GM19193 (cell line): ENCODE data around the gene HNRNPF.
A peak's percentile ranks its signal among the peaks of the same experiment; 100 is the strongest.

Source experiments
- POLR2A ChIP-seq: IDR thresholded peaks from 4 replicates; pipeline ENCODE4 v1.6.1; 2011; ENCODE audit not compliant: insufficient read depth, insufficient read length; ENCODE audit errors: extremely low read depth

The HNRNPF gene

DNA sequence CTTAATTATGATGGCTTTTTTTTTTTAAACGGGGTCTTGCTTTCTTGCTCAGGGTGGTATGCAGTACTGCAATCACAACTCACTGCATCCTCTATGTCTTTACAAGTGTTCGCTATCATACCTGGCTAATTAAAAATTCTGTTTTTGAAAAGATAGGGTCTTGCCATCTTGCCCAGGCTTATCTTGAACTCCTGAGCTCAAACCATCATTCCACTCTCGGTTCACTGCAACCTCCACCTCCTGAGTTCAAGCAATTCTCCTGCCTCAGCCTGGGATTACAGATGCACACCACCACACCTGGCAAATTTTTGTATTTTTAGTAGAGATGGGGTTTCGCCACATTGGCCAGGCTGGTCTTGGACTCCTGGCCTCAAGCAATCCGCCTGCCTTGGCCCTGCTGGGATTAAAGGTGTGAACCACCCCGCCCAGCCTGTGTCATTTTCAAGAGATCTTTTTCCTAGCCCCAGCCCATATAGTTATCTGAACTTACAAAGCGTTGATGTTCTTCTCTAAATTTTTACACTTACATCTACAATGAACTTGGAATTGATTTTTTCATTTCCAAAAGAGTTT lies 6.0 kb downstream of the HNRNPF start:
- no peak for TF ChIP-seq POLR2A

DNA sequence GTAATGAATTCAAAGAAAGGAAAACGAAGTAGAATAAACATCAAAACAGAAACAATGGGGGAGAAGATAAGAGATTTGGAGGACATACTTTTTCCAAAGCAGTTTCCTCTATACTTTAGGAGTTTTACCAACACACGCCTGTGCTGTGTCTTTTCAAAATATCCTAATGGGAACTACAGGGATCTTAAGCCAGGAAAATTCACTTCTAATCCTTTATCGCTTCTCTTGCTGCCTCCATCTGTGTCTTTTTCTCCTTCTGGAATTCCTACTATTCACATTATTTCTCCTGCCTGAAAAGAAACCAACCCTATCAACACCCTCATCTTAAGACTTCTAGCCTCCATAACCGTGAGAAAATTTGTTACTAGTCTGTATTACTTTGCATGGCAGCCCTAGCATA lies 6.8 kb downstream of the HNRNPF start:
- no peak for TF ChIP-seq POLR2A

GRCh38 chr10:43401627-43402026 lies 7.4 kb downstream of the HNRNPF start:
- no peak for TF ChIP-seq POLR2A

DNA sequence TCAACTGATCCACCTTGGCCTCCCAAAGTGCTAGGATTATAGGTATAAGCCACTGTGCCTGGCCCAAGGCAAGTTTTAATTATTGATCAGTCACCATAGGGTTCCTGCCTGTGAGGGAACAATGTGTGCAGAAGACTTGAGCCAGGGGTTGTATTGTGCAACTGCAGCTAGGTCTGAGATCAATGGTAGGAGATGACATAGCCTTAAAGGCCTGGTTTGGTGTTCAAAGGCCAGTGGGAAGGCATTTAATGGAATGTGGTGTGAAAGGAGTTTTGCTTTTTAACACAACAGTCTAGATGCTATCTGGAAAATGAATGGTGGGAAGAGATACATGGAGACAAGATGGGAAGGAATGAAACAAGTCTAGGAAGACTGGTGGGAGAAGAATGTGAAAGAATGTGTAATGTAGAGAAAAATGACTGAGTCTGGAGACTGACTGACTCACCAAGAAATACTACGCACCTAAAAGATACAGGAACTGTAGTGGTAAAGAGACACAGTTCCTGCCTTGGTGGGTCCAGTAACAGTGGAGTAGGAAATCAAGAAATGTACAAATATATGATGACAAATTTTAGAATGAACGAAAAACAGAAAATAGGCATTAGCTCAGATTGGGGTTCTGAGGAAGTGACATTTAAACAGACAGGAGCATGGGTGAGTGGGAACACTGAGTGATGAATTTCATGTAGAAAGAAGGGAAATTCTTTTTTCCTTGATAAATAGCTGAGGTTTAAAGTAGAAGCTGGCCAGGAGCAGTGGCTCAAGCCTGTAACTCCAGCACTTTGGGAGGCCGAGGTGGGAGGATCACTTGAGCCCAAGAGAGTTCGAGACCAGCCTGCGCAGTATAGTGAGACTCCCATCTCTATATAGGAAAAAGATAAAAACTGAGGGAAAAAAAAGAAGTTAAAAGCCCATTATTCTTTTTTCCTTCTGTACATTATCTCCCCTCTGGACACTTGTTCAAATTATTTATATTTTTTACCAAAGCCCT lies 9.4 kb downstream of the HNRNPF start:
- TF ChIP-seq POLR2A: no peak

DNA sequence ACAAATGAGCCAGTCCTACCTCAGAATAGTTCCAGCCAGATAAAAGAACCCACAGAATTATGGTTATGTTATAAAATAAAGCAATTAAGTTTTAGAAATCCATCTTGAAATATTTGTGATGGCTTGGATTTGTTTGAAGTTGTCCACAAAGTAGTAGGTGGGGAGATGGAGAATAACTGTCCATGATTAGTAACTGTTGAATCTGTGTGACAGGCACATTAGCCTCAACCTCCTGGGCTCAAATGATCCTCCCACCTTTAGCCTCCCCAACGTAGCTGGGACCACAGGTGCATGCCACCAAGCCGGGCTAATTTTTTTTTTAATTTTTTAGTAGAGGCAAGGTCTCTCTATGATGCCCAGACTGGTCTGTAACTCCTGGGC lies 10.1 kb downstream of the HNRNPF start:
- no peak for TF ChIP-seq POLR2A

DNA sequence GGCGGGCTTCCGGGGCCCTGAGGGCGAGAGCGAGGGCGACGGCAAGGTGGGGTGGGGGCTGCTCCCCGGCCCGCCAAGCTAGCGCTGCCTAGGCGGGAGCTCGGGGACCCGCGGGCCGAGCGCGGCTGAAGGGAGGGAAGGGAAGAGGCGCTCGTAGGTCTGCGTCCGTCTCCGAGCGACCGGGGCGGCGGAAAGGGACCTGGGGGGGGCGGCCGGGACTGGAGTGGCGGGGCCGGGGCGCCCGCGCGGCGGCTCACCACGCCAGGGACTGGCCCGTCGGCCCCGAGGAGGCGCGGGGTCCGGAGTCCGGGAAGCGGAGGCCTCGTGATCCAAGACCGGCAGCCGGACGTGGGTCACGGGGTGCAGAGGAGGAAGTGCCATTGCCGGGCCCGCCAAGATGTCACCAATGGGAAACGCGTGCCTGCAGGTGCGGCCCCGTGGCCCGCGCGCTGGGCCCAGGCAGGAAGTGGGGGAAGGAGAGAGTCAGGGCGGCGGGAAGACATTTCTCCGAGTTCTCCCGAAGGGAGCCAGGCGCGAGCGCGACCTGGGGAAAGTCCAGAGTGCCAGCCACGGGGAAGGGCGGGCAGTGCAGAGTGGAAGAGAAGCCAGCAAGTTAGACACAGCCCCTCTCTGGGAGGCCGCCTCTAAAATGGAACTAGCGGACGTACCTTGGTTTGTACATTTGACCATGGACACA lies 11.9 kb downstream of the HNRNPF start:
- TF ChIP-seq POLR2A: peak; percentile 66

GRCh38 chr10:43396061-43396927 lies 12.7 kb downstream of the HNRNPF start:
- peak; percentile 42 for TF ChIP-seq POLR2A

- TF ChIP-seq POLR2A: no peak
Measured at GRCh38 chr10:43395571-43396060, 13.4 kb downstream of the HNRNPF start.

DNA sequence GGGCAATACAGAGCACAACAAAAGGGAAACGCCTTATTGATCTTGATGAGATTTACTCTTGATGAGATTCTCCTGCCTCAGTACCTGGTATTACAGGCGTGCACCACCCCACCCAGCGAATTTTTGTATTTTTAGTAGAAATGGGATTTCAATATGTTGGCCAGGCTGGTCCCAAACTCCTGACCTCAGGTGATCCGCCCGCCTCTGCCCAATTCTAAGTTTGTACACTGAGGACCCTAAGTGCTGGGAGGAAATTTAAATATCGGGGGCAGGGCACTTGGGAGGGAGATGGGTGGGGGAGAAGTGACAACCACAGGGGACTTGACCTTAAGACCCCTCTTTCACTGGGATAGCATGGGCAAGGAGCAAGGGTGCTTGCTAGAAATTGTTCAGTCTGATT lies 14.1 kb downstream of the HNRNPF start:
- no peak for TF ChIP-seq POLR2A

DNA sequence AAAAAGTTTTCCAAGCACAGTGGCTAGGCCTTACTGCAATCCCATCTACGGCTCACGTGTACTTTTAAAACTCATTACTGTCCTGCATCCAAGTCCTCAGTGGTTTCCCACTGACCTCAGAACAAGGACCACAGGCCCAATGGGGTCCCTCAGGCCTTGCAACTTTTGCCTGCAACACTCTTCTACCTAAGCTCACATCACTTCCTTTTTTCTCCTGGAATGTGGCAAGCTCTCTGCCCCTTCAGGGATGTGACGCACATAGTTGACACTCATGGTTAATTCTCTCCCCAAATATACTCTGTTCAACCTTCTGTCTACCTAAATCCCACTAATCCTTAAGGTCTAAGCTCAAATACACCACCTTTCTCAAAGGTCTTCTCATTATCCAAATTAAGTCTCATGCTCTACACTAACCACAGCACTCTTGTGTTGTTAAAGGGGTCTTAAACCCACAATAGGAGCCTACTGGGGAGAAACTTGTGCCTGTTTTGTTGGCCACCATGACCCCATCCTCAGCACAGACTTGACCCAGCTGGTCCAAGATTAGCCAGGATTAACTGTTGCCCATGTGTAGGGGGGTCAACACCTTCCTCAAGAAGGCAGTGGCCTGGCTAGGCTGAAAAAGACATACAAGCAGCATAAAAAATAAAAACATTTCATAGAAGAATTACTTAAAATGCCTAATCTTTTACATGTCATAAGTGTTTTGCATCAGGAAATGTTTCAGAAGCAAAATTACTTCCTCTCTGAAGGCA lies 15.2 kb downstream of the HNRNPF start:
- TF ChIP-seq POLR2A: peak; percentile 17

GRCh38 chr10:43392748-43393147 lies 16.2 kb downstream of the HNRNPF start:
- no peak for TF ChIP-seq POLR2A

DNA sequence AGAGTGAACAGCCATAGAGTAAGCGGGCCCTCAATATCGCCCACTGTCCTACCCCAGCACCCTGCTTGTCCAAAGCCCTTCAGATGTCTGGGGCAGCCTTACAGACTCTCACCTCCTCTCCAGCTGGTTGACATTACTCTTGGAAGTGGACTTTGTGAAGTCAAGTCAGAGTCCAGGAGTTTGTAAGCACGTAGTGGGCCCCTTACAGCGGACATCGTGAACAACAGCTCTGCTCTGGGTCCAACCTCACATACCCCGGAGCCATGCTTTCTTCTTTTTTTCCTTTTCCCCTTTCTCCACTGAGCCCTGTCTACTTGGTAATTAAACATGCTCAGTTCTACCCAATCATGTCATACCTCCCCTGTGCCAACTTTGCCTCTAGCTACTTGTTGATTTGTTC lies 17.5 kb downstream of the HNRNPF start:
- TF ChIP-seq POLR2A: no peak

DNA sequence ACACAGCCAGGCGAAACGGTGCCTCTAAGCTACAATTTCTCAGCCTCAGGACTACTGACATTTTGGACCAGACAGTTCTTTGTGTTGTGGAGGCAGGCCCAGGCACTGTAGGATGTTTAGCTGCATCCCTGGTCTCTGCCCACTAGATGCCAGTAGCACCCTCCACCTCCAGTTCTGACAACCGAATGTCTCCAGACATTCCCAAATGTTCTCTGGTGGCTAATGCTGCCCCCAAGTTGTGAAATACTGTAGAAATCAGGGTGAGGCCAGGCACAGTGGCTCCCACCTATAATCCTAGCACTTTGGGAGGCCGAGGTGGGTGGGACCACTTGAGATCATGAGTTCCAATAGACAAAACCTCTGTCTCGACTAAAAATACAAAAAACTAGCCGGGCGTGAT lies 18.2 kb downstream of the HNRNPF start:
- TF ChIP-seq POLR2A: no peak

DNA sequence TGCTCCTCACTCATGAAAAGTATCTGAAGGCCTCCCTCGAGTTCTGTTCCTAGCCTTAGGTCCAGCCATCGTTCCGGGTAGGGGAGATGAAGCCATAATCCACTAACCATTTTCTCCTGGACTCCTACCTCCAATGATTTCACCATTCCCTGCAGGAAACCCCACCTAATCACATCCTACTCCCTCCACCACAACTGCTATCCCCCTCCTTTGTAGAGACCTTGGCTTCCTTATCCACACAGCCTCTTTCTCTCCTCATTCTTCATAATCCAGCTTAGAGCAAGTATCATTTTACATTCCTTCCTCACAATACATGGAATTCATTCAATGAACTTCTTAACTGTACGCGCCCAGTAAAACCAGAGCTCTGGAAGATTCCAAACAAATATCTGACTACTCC lies 18.7 kb downstream of the HNRNPF start:
- TF ChIP-seq POLR2A: no peak

GRCh38 chr10:43389867-43390266 lies 19.1 kb downstream of the HNRNPF start:
- no peak for TF ChIP-seq POLR2A

DNA sequence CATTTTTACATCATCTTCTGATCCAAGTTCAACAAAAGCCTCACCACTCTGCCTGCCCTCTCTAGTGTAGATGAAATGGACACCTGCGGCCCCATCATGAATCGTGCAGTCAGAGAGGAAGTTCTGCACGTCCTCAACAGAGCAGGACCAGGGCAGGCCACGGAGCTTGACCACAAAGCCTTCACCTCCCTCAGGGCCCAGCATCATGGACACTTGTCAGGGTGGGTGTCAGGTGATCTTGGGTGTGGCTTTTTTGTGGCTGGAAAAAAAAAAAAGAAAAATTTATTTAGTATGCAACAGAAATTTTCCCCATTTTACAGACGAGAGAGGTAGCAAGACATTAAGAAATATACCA lies 21.3 kb downstream of the HNRNPF start:
- TF ChIP-seq POLR2A: no peak
